Liver (tissue), 9 donors: Measurements from ENCODE around the gene CYLC1. TPM values are rescaled to one million over a fixed set of nuclear protein-coding genes. Genes with fewer than 3 reads are reported as not detected.

Experiments
- DNase-seq: peaks from one replicate; pipeline ENCODE4 v3.0.0-alpha.2; 2017; ENCODE audit warnings: low spot score
- H3K27ac ChIP-seq, 2 donors: one replicate each; pipeline ENCODE4 v1.7.0; 2013; ENCODE audit warnings: inconsistent platforms in 2 of 2, low read length in 2 of 2, control low read depth in 1 of 2, low read depth in 1 of 2, mild to moderate bottlenecking in 1 of 2
- H3K27me3 ChIP-seq, 4 donors: one replicate each; pipeline versions ENCODE4 v1.6.1 to v1.7.0; 2013; ENCODE audit warnings: low read length in 3 of 4, inconsistent platforms in 1 of 4, mild to moderate bottlenecking in 1 of 4, moderate library complexity in 1 of 4; ENCODE audit not compliant: control insufficient read depth in 4 of 4, insufficient read depth in 4 of 4
- H3K36me3 ChIP-seq, 4 donors: one replicate each; pipeline versions ENCODE4 v1.6.1 to v1.7.0; 2013; ENCODE audit warnings: low read length in 3 of 4, mild to moderate bottlenecking in 3 of 4, low read depth in 1 of 4, moderate library complexity in 1 of 4; ENCODE audit not compliant: control insufficient read depth in 4 of 4, insufficient read depth in 3 of 4
- H3K4me1 ChIP-seq, 4 donors: one replicate each; pipeline versions ENCODE4 v1.6.1 to v1.7.0; 2013; ENCODE audit warnings: low read length in 3 of 4, mild to moderate bottlenecking in 3 of 4, moderate library complexity in 1 of 4; ENCODE audit not compliant: control insufficient read depth in 4 of 4, insufficient read depth in 4 of 4
- H3K4me3 ChIP-seq, 3 donors: one replicate each; pipeline versions ENCODE4 v1.6.1 to v1.7.0; 2013; ENCODE audit warnings: low read length in 3 of 3, control low read depth in 1 of 3, low read depth in 1 of 3, mild to moderate bottlenecking in 1 of 3
- H3K9ac ChIP-seq, 2 donors: one replicate each; pipeline ENCODE4 v1.7.0; 2013; ENCODE audit warnings: low read length in 2 of 2, mild to moderate bottlenecking in 2 of 2, moderate library complexity in 2 of 2, control low read depth in 1 of 2, low read depth in 1 of 2
- H3K9me3 ChIP-seq, 4 donors: one replicate each; pipeline versions ENCODE4 v1.6.1 to v1.7.0; 2013; ENCODE audit warnings: low read length in 3 of 4; ENCODE audit not compliant: control insufficient read depth in 4 of 4
- CTCF ChIP-seq: fragments of 150-350 bp; IDR thresholded peaks from 2 replicates; pipeline ENCODE4 v1.5.1; 2017; ENCODE audit warnings: improper control_type of control experiment, low read depth, low read length; ENCODE audit not compliant: missing input control
- FOXA1 ChIP-seq: IDR thresholded peaks from 2 replicates; pipeline ENCODE4 v1.6.1; 2016; ENCODE audit warnings: antibody characterized with exemption
- HNF4A ChIP-seq, 2 donors: conservative IDR thresholded peaks; 2 replicates each; pipeline ENCODE4 v1.6.1; 2016; ENCODE audit warnings: antibody characterized with exemption in 2 of 2, mild to moderate bottlenecking in 2 of 2
- HNF4G ChIP-seq: IDR thresholded peaks from 2 replicates; pipeline ENCODE4 v1.6.1; 2016; ENCODE audit warnings: antibody characterized with exemption
- JUND ChIP-seq, 2 donors: IDR thresholded peaks; 2 replicates each; pipeline ENCODE4 v1.6.1; 2016; ENCODE audit warnings: antibody characterized with exemption in 2 of 2
- MAX ChIP-seq: IDR thresholded peaks from 2 replicates; pipeline ENCODE4 v1.6.1; 2016; ENCODE audit warnings: antibody characterized with exemption
- NR2F2 ChIP-seq: IDR thresholded peaks from 2 replicates; pipeline ENCODE4 v1.6.1; 2016; ENCODE audit warnings: antibody characterized with exemption
- RAD21 ChIP-seq, 2 donors: IDR thresholded peaks; 2 replicates each; pipeline ENCODE4 v1.6.1; 2016; ENCODE audit warnings: antibody characterized with exemption in 2 of 2, mild to moderate bottlenecking in 2 of 2
- RXRA ChIP-seq, 2 donors: IDR thresholded peaks; 2 replicates each; pipeline ENCODE4 v1.6.1; 2017 to 2018; ENCODE audit warnings: antibody characterized with exemption in 2 of 2, mild to moderate bottlenecking in 1 of 2
- SP1 ChIP-seq: IDR thresholded peaks from 2 replicates; pipeline ENCODE4 v1.6.1; 2018; ENCODE audit warnings: antibody characterized with exemption, mild to moderate bottlenecking
- TAF1 ChIP-seq: conservative IDR thresholded peaks from 2 replicates; pipeline ENCODE4 v1.6.1; 2016; ENCODE audit warnings: antibody characterized with exemption, mild to moderate bottlenecking
- YY1 ChIP-seq: IDR thresholded peaks from 2 replicates; pipeline ENCODE4 v1.6.1; 2016; ENCODE audit warnings: antibody characterized with exemption, mild to moderate bottlenecking
- WGBS: extraction: QIAGEN DNeasy Blood & Tissue Kit; methylation state at CpG from one replicate; pipeline ENCODE4 v1.1.7; 2013; 5-methylcytosine and 5-hydroxymethylcytosine counted together
- polyA plus RNA-seq, 2 donors: library from polyadenylated mRNA; stranded (reverse) in 1 of 2; unstranded in 1 of 2; fragments of 200-250 nt in 1 of 2; fragments of >200 nt in 1 of 2; fragmentation: Nextera tagmentation in 1 of 2; extraction: Ambion mirVana in 1 of 2; gene quantifications; one replicate each; pipeline versions ENCODE4 v1.2.1 to v1.2.3, GENCODE V29; 2013 to 2015
- total RNA-seq, 2 donors: library from RNA; depleted of rRNA; stranded (reverse); fragments of >200 nt; gene quantifications; one replicate each; pipeline ENCODE4 v1.2.3, GENCODE V29; 2014
- TF ChIP-seq, protein P1 (sequence below): IDR thresholded peaks from 2 replicates; pipeline ENCODE4 v1.6.1; 2016; ENCODE audit warnings: antibody characterized with exemption
- TF ChIP-seq, protein P2 (sequence below): IDR thresholded peaks from 2 replicates; pipeline ENCODE4 v1.6.1; 2016; ENCODE audit warnings: antibody characterized with exemption, mild to moderate bottlenecking
- TF ChIP-seq, protein P3 (sequence below): IDR thresholded peaks from 2 replicates; pipeline ENCODE4 v1.6.1; 2016; ENCODE audit warnings: antibody characterized with exemption
- donor health status: healthy.
- donor health status: healthy.
- donor health status: healthy.
- donor health status: healthy.
- donor health status: healthy.

CYLC1 gene
- total and polyA plus RNA-seq, 4 donors: not detected

DNA sequence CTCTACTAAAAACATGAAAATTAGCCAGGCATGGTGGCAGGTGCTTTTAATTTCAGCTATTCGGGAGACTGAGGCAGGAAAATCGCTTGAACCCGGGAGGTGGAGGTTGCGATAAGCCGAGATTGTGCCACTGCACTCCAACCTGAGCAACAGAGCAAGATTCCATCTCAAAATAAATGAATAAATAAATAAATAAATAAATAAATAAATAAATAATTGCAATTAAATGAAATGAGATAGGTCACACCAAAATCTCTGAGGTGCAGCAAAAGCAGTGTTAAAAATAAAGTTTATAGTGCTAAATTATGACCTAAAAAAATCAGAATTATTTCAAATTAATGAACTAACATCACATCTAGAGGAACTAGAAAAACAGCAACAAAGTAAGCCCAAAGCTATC lies 13.6 kb upstream of the CYLC1 start (continued):
- no peak for TF ChIP-seq MAX

DNA sequence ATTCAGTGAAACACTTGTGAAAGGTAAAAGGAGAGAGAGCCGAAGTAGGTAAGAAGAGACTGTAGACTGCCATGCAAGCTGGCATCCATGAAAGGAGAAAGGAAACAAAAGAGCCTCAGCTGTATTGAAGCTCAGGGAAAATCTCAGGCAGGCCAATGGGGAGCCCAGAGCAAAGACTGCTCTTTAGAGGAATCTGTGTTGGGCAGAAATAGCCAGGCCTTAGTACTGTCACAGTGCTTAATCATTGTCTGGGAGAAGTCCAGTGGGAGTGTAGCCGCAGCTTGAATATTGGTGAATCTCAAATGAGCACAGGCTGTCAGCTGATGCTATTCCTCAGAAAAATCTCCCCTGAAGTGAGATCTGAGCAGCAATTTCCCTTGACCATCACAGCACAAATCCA lies 27.6 kb downstream of the CYLC1 start:
- H3K4me1 ChIP-seq: no peaks in the 10 kb centered on the region
- no peak for DNase-seq
- H3K9ac ChIP-seq: no peak overlapping the region
- H3K4me3 ChIP-seq: no peak overlapping the region
- no peak overlapping the region for H3K27ac ChIP-seq
- TF ChIP-seq RAD21 (IDR thresholded peaks at IDR 0.05) (no peak), HNF4G (no peak), JUND (IDR thresholded peaks at IDR 0.05) (no peak), YY1 (no peak), TAF1 (no peak), NR2F2 (no peak), RXRA (IDR thresholded peaks at IDR 0.05) (no peak), FOXA1 (no peak), HNF4A (conservative IDR thresholded peaks at IDR 0.05) (no peak), CTCF (no peak), SP1 (no peak), MAX (no peak)
- TF ChIP-seq, protein P1, sequence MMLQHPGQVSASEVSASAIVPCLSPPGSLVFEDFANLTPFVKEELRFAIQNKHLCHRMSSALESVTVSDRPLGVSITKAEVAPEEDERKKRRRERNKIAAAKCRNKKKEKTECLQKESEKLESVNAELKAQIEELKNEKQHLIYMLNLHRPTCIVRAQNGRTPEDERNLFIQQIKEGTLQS: no peak
- TF ChIP-seq, protein P2, sequence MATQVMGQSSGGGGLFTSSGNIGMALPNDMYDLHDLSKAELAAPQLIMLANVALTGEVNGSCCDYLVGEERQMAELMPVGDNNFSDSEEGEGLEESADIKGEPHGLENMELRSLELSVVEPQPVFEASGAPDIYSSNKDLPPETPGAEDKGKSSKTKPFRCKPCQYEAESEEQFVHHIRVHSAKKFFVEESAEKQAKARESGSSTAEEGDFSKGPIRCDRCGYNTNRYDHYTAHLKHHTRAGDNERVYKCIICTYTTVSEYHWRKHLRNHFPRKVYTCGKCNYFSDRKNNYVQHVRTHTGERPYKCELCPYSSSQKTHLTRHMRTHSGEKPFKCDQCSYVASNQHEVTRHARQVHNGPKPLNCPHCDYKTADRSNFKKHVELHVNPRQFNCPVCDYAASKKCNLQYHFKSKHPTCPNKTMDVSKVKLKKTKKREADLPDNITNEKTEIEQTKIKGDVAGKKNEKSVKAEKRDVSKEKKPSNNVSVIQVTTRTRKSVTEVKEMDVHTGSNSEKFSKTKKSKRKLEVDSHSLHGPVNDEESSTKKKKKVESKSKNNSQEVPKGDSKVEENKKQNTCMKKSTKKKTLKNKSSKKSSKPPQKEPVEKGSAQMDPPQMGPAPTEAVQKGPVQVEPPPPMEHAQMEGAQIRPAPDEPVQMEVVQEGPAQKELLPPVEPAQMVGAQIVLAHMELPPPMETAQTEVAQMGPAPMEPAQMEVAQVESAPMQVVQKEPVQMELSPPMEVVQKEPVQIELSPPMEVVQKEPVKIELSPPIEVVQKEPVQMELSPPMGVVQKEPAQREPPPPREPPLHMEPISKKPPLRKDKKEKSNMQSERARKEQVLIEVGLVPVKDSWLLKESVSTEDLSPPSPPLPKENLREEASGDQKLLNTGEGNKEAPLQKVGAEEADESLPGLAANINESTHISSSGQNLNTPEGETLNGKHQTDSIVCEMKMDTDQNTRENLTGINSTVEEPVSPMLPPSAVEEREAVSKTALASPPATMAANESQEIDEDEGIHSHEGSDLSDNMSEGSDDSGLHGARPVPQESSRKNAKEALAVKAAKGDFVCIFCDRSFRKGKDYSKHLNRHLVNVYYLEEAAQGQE: no peak
- TF ChIP-seq, protein P3, sequence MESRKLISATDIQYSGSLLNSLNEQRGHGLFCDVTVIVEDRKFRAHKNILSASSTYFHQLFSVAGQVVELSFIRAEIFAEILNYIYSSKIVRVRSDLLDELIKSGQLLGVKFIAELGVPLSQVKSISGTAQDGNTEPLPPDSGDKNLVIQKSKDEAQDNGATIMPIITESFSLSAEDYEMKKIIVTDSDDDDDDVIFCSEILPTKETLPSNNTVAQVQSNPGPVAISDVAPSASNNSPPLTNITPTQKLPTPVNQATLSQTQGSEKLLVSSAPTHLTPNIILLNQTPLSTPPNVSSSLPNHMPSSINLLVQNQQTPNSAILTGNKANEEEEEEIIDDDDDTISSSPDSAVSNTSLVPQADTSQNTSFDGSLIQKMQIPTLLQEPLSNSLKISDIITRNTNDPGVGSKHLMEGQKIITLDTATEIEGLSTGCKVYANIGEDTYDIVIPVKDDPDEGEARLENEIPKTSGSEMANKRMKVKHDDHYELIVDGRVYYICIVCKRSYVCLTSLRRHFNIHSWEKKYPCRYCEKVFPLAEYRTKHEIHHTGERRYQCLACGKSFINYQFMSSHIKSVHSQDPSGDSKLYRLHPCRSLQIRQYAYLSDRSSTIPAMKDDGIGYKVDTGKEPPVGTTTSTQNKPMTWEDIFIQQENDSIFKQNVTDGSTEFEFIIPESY: no peak
- H3K27me3 ChIP-seq: no peaks in the 10 kb centered on the region
- no peaks in the 10 kb centered on the region for H3K36me3 ChIP-seq
- H3K9me3 ChIP-seq: no peaks in the 10 kb centered on the region
- WGBS: 87% methylated on average over 2 of the region's 2 CpGs
